HEK293 (cell line): ENCODE data around the gene CREBL2.

Source experiments
- EGR2 ChIP-seq: fragments of 450-650 bp; formaldehyde crosslinking; IDR thresholded peaks from 2 replicates; pipeline ENCODE4 v1.5.1; 2016; ENCODE audit warnings: low read depth, missing biosample characterization, missing genetic modification characterization
- GFI1B ChIP-seq: fragments of 450-650 bp; formaldehyde crosslinking; IDR thresholded peaks from 2 replicates; pipeline ENCODE4 v1.5.1; 2016; ENCODE audit warnings: missing biosample characterization, missing genetic modification characterization
- GLIS1 ChIP-seq: fragments of 450-650 bp; formaldehyde crosslinking; IDR thresholded peaks from 2 replicates; pipeline ENCODE4 v1.5.1; 2016; ENCODE audit warnings: missing biosample characterization, missing genetic modification characterization
- IKZF3 ChIP-seq: fragments of 450-650 bp; IDR thresholded peaks from 2 replicates; pipeline ENCODE4 v1.5.0; 2018; ENCODE audit warnings: missing biosample characterization, mild to moderate bottlenecking, missing genetic modification characterization, moderate library complexity
- KLF1 ChIP-seq: fragments of 450-650 bp; formaldehyde crosslinking; IDR thresholded peaks from 2 replicates; pipeline ENCODE4 v1.5.1; 2016; ENCODE audit warnings: missing biosample characterization, missing genetic modification characterization
- KLF8 ChIP-seq: fragments of 450-650 bp; formaldehyde crosslinking; IDR thresholded peaks from 2 replicates; pipeline ENCODE4 v1.5.1; 2016; ENCODE audit warnings: missing biosample characterization, missing genetic modification characterization
- PRDM1 ChIP-seq: fragments of 450-650 bp; formaldehyde crosslinking; IDR thresholded peaks from 2 replicates; pipeline ENCODE4; 2016; ENCODE audit warnings: missing biosample characterization, missing genetic modification characterization
- SP3 ChIP-seq: fragments of 450-650 bp; formaldehyde crosslinking; IDR thresholded peaks from 2 replicates; pipeline ENCODE4 v1.5.1; 2016; ENCODE audit warnings: missing biosample characterization, missing genetic modification characterization
- TCF7L2 ChIP-seq: IDR thresholded peaks from 2 replicates; pipeline ENCODE4 v1.6.1; 2011; ENCODE audit warnings: low read depth, mild to moderate bottlenecking, inconsistent platforms, low read length, moderate library complexity, borderline replicate concordance
- ZBTB17 ChIP-seq: fragments of 450-650 bp; formaldehyde crosslinking; IDR thresholded peaks from 2 replicates; pipeline ENCODE4 v1.5.1; 2016; ENCODE audit warnings: missing biosample characterization, missing genetic modification characterization
- ZBTB20 ChIP-seq: fragments of 450-650 bp; formaldehyde crosslinking; IDR thresholded peaks from 2 replicates; pipeline ENCODE4 v1.5.1; 2016; ENCODE audit warnings: missing biosample characterization, missing genetic modification characterization
- ZBTB48 ChIP-seq: fragments of 450-650 bp; formaldehyde crosslinking; IDR thresholded peaks from 2 replicates; pipeline ENCODE4 v1.5.1; 2016; ENCODE audit warnings: missing biosample characterization, missing genetic modification characterization
- ZBTB8A ChIP-seq: fragments of 450-650 bp; formaldehyde crosslinking; IDR thresholded peaks from 2 replicates; pipeline ENCODE4 v1.5.1; 2016; ENCODE audit warnings: missing biosample characterization, missing genetic modification characterization
- ZIC2 ChIP-seq: fragments of 450-650 bp; formaldehyde crosslinking; IDR thresholded peaks from 2 replicates; pipeline ENCODE4 v1.5.1; 2016; ENCODE audit warnings: missing biosample characterization, missing genetic modification characterization
- ZNF184 ChIP-seq: fragments of 450-650 bp; IDR thresholded peaks from 2 replicates; pipeline ENCODE4 v1.5.1; 2018; ENCODE audit warnings: missing biosample characterization, mild to moderate bottlenecking, missing genetic modification characterization
- ZNF335 ChIP-seq: fragments of 450-650 bp; formaldehyde crosslinking; conservative IDR thresholded peaks from 2 replicates; pipeline ENCODE4 v1.5.1; 2016; ENCODE audit warnings: missing biosample characterization, missing genetic modification characterization
- ZNF341 ChIP-seq: fragments of 450-650 bp; formaldehyde crosslinking; IDR thresholded peaks from 2 replicates; pipeline ENCODE4; 2016; ENCODE audit warnings: low read depth, missing biosample characterization, missing genetic modification characterization
- ZNF350 ChIP-seq: fragments of 450-650 bp; formaldehyde crosslinking; IDR thresholded peaks from 2 replicates; pipeline ENCODE4 v1.5.0; 2017; ENCODE audit warnings: missing biosample characterization, mild to moderate bottlenecking, missing genetic modification characterization
- ZNF391 ChIP-seq: fragments of 450-650 bp; formaldehyde crosslinking; IDR thresholded peaks from 2 replicates; pipeline ENCODE4 v1.5.1; 2016; ENCODE audit warnings: low read depth, missing biosample characterization, missing genetic modification characterization, borderline replicate concordance
- ZNF610 ChIP-seq: fragments of 450-650 bp; formaldehyde crosslinking; IDR thresholded peaks from 2 replicates; pipeline ENCODE4 v1.5.1; 2016; ENCODE audit warnings: missing biosample characterization, missing genetic modification characterization, borderline replicate concordance
- ZNF624 ChIP-seq: fragments of 450-650 bp; formaldehyde crosslinking; IDR thresholded peaks from 2 replicates; pipeline ENCODE4 v1.5.1; 2017; ENCODE audit warnings: missing biosample characterization, missing genetic modification characterization
- ZNF660 ChIP-seq: fragments of 450-650 bp; IDR thresholded peaks from 2 replicates; pipeline ENCODE4 v1.5.1; 2018; ENCODE audit warnings: missing biosample characterization, mild to moderate bottlenecking, missing genetic modification characterization
- ZXDB ChIP-seq: fragments of 450-650 bp; formaldehyde crosslinking; IDR thresholded peaks from 2 replicates; pipeline ENCODE4 v1.5.1; 2016; ENCODE audit warnings: missing biosample characterization, missing genetic modification characterization
- TF ChIP-seq, protein P1 (sequence below): fragments of 450-650 bp; formaldehyde crosslinking; IDR thresholded peaks from 2 replicates; pipeline ENCODE4 v1.5.1; 2016; ENCODE audit warnings: missing biosample characterization, missing genetic modification characterization
- TF ChIP-seq, protein P2 (sequence below): fragments of 450-650 bp; formaldehyde crosslinking; IDR thresholded peaks from 2 replicates; pipeline ENCODE4 v1.5.1; 2016; ENCODE audit warnings: missing biosample characterization, missing genetic modification characterization
- TF ChIP-seq, protein P3 (sequence below): fragments of 450-650 bp; formaldehyde crosslinking; IDR thresholded peaks from 2 replicates; pipeline ENCODE4 v1.5.1; 2017; ENCODE audit warnings: missing biosample characterization, missing genetic modification characterization
- TF ChIP-seq, protein P4 (sequence below): fragments of 450-650 bp; formaldehyde crosslinking; IDR thresholded peaks from 2 replicates; pipeline ENCODE4; 2016; ENCODE audit warnings: missing biosample characterization, missing genetic modification characterization
- TF ChIP-seq, protein P5 (sequence below): fragments of 450-650 bp; IDR thresholded peaks from 2 replicates; pipeline ENCODE4 v1.5.1; 2018; ENCODE audit warnings: missing biosample characterization, mild to moderate bottlenecking, missing genetic modification characterization
- TF ChIP-seq, protein P6 (sequence below): fragments of 450-650 bp; formaldehyde crosslinking; IDR thresholded peaks from 2 replicates; pipeline ENCODE4 v1.5.1; 2017; ENCODE audit warnings: missing biosample characterization, missing genetic modification characterization
- TF ChIP-seq, protein P7 (sequence below): fragments of 450-650 bp; formaldehyde crosslinking; IDR thresholded peaks from 2 replicates; pipeline ENCODE4 v1.5.1; 2016; ENCODE audit warnings: missing biosample characterization, missing genetic modification characterization

Gene CREBL2

DNA sequence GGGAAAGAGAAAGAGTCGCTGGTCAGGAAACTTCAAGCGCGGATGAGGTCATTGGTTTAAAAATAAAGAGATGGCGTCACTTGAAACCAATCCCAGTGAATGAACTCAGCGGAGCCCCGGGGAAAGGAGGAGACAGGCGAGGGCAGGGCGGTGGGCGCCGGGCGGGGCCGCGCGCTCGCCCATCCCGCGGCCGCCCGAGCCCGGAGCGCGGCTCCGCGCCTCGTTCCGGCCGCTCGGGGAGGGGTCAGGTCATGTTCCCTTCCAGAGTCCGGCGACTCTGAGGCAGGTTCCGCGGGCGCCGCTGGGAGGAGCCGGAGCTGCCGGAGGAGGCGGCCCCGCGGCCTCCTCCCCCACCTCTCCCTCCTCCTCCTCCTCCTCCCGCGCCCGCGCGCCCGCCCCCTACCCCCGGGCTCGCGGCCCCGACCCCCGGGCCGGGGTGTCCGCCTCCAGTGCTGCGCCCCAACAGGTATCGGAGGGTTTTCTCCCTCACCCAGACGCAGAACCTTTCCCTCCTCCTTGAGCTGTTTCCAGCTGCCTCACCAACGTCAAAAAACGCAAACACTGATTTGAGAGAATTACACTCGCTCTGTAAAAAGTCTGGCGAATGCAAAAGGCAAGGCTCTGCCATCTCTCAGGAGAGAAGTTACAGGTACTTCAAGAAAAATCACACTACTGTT, 49.0 kb upstream of the CREBL2 start, which contains the start of gene DUSP16 (continued):
- TF ChIP-seq, protein P1, sequence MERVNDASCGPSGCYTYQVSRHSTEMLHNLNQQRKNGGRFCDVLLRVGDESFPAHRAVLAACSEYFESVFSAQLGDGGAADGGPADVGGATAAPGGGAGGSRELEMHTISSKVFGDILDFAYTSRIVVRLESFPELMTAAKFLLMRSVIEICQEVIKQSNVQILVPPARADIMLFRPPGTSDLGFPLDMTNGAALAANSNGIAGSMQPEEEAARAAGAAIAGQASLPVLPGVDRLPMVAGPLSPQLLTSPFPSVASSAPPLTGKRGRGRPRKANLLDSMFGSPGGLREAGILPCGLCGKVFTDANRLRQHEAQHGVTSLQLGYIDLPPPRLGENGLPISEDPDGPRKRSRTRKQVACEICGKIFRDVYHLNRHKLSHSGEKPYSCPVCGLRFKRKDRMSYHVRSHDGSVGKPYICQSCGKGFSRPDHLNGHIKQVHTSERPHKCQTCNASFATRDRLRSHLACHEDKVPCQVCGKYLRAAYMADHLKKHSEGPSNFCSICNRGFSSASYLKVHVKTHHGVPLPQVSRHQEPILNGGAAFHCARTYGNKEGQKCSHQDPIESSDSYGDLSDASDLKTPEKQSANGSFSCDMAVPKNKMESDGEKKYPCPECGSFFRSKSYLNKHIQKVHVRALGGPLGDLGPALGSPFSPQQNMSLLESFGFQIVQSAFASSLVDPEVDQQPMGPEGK = peak; percentile 80
- TF ChIP-seq ZIC2 (0 out of 2 replicates have a peak, but pooled peaks have one; percentile 16), IKZF3 (tag by site-specific recombination) (peak; percentile 82), ZNF350 (tag by site-specific recombination) (no peak), ZXDB (tag by site-specific recombination) (peak; percentile 50; the same call in 1 of the 2 replicates), TCF7L2 (no peak), ZNF624 (tag by site-specific recombination) (no peak), ZNF660 (tag by site-specific recombination) (peak; percentile 39; the same call in 1 of the 2 replicates), ZBTB17 (tag by site-specific recombination) (peak; percentile 62), KLF8 (peak; percentile 67; the same call in 1 of the 2 replicates), ZBTB48 (tag by site-specific recombination) (0 out of 2 replicates have a peak, but pooled peaks have one; percentile 16), ZNF391 (no peak), ZNF610 (no peak), ZNF341 (tag by site-specific recombination) (no peak), PRDM1 (tag by site-specific recombination) (no peak), EGR2 (peak; percentile 77), ZNF184 (tag by site-specific recombination) (no peak), ZBTB8A (tag by site-specific recombination) (peak; percentile 77), KLF1 (tag by site-specific recombination) (peak; percentile 52), ZNF335 (peak; percentile 74), SP3 (peak; percentile 78), ZBTB20 (tag by site-specific recombination) (peak; percentile 57; the same call in 1 of the 2 replicates), GLIS1 (peak; percentile 72), GFI1B (tag by site-specific recombination) (peak; percentile 34; the same call in 1 of the 2 replicates)
- TF ChIP-seq, protein P2, sequence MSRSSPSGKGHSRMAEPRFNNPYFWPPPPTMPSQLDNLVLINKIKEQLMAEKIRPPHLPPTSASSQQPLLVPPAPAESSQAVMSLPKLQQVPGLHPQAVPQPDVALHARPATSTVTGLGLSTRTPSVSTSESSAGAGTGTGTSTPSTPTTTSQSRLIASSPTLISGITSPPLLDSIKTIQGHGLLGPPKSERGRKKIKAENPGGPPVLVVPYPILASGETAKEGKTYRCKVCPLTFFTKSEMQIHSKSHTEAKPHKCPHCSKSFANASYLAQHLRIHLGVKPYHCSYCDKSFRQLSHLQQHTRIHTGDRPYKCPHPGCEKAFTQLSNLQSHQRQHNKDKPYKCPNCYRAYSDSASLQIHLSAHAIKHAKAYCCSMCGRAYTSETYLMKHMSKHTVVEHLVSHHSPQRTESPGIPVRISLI (tag by site-specific recombination) = peak; percentile 37; the same call in 1 of the 2 replicates
- TF ChIP-seq, protein P3, sequence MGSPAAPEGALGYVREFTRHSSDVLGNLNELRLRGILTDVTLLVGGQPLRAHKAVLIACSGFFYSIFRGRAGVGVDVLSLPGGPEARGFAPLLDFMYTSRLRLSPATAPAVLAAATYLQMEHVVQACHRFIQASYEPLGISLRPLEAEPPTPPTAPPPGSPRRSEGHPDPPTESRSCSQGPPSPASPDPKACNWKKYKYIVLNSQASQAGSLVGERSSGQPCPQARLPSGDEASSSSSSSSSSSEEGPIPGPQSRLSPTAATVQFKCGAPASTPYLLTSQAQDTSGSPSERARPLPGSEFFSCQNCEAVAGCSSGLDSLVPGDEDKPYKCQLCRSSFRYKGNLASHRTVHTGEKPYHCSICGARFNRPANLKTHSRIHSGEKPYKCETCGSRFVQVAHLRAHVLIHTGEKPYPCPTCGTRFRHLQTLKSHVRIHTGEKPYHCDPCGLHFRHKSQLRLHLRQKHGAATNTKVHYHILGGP (tag by site-specific recombination) = no peak
- TF ChIP-seq, protein P4, sequence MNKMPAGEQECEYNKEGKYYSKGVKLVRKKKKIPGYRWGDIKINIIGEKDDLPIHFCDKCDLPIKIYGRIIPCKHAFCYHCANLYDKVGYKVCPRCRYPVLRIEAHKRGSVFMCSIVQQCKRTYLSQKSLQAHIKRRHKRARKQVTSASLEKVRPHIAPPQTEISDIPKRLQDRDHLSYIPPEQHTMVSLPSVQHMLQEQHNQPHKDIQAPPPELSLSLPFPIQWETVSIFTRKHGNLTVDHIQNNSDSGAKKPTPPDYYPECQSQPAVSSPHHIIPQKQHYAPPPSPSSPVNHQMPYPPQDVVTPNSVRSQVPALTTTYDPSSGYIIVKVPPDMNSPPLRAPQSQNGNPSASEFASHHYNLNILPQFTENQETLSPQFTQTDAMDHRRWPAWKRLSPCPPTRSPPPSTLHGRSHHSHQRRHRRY (tag by site-specific recombination) = no peak
- TF ChIP-seq, protein P5, sequence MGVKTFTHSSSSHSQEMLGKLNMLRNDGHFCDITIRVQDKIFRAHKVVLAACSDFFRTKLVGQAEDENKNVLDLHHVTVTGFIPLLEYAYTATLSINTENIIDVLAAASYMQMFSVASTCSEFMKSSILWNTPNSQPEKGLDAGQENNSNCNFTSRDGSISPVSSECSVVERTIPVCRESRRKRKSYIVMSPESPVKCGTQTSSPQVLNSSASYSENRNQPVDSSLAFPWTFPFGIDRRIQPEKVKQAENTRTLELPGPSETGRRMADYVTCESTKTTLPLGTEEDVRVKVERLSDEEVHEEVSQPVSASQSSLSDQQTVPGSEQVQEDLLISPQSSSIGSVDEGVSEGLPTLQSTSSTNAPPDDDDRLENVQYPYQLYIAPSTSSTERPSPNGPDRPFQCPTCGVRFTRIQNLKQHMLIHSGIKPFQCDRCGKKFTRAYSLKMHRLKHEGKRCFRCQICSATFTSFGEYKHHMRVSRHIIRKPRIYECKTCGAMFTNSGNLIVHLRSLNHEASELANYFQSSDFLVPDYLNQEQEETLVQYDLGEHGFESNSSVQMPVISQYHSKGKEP (tag by site-specific recombination) = peak; percentile 22; the same call in 1 of the 2 replicates
- TF ChIP-seq, protein P6, sequence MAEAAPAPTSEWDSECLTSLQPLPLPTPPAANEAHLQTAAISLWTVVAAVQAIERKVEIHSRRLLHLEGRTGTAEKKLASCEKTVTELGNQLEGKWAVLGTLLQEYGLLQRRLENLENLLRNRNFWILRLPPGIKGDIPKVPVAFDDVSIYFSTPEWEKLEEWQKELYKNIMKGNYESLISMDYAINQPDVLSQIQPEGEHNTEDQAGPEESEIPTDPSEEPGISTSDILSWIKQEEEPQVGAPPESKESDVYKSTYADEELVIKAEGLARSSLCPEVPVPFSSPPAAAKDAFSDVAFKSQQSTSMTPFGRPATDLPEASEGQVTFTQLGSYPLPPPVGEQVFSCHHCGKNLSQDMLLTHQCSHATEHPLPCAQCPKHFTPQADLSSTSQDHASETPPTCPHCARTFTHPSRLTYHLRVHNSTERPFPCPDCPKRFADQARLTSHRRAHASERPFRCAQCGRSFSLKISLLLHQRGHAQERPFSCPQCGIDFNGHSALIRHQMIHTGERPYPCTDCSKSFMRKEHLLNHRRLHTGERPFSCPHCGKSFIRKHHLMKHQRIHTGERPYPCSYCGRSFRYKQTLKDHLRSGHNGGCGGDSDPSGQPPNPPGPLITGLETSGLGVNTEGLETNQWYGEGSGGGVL (tag by site-specific recombination) = peak; percentile 90
- TF ChIP-seq, protein P7, sequence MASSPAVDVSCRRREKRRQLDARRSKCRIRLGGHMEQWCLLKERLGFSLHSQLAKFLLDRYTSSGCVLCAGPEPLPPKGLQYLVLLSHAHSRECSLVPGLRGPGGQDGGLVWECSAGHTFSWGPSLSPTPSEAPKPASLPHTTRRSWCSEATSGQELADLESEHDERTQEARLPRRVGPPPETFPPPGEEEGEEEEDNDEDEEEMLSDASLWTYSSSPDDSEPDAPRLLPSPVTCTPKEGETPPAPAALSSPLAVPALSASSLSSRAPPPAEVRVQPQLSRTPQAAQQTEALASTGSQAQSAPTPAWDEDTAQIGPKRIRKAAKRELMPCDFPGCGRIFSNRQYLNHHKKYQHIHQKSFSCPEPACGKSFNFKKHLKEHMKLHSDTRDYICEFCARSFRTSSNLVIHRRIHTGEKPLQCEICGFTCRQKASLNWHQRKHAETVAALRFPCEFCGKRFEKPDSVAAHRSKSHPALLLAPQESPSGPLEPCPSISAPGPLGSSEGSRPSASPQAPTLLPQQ (tag by site-specific recombination) = peak; percentile 39; the same call in 1 of the 2 replicates
